HL-60 (cell line): ENCODE data around the gene DCPS.

Experiments
- CTCF ChIP-seq: IDR thresholded peaks from one replicate; pipeline ENCODE4 v1.5.1; 2011; ENCODE audit warnings: low read length, control low read depth, inconsistent platforms; ENCODE audit not compliant: insufficient read depth
- GABPA ChIP-seq: IDR thresholded peaks from 2 replicates; pipeline ENCODE4 v1.6.1; 2012; ENCODE audit warnings: low read depth
- POLR2AphosphoS5 ChIP-seq: IDR thresholded peaks from 2 replicates; pipeline ENCODE4 v1.6.1; 2012; ENCODE audit warnings: low read depth
- REST ChIP-seq: IDR thresholded peaks from 2 replicates; pipeline ENCODE4 v1.6.1; 2012; ENCODE audit warnings: low read depth; ENCODE audit not compliant: insufficient replicate concordance

- TF ChIP-seq CTCF (no peak), GABPA (no peak), REST (no peak), POLR2AphosphoS5 (no peak)
These were observed 42.7 kb downstream of the DCPS start for GRCh38 chr11:126346586-126346940.
